OCI-LY7 (cell line): ENCODE results near the gene ENGASE.

ENCODE experiments used
- CTCF ChIP-seq: fragments of 200-600 bp; sonication (generic); conservative IDR thresholded peaks from 2 replicates; pipeline ENCODE4 v1.5.1; 2014; ENCODE audit warnings: mild to moderate bottlenecking, antibody characterized with exemption, low read length, moderate library complexity, mixed read lengths
- EZH2phosphoT487 ChIP-seq: fragments of 200-600 bp; sonication (generic); IDR thresholded peaks from 2 replicates; pipeline ENCODE4 v1.6.1; 2018; ENCODE audit warnings: low read depth, borderline replicate concordance, mild to moderate bottlenecking, mixed run types, antibody characterized with exemption, low read length, moderate library complexity, mixed read lengths

- no peak for TF ChIP-seq CTCF
- TF ChIP-seq EZH2phosphoT487 = no peak
These were observed 35.5 kb upstream of the ENGASE start for GRCh38 chr17:79039171-79039570.
